ENCODE results near the gene KCNAB1.

KCNAB1 gene

GRCh38 chr3:156339491-156339890, 219.1 kb downstream of the KCNAB1 start:
- no peak for ATAC-seq
- TF ChIP-seq ZFP30 (CRISPR knock-in tag; IDR thresholded peaks at IDR 0.05), result no peak
- no peak for TF ChIP-seq ZNF70 (CRISPR knock-in tag; IDR thresholded peaks at IDR 0.05)
- no peak for TF ChIP-seq TCF4 (CRISPR knock-in tag; IDR thresholded peaks at IDR 0.05; ENCODE audit: borderline replicate concordance)
- TF ChIP-seq, protein P1, sequence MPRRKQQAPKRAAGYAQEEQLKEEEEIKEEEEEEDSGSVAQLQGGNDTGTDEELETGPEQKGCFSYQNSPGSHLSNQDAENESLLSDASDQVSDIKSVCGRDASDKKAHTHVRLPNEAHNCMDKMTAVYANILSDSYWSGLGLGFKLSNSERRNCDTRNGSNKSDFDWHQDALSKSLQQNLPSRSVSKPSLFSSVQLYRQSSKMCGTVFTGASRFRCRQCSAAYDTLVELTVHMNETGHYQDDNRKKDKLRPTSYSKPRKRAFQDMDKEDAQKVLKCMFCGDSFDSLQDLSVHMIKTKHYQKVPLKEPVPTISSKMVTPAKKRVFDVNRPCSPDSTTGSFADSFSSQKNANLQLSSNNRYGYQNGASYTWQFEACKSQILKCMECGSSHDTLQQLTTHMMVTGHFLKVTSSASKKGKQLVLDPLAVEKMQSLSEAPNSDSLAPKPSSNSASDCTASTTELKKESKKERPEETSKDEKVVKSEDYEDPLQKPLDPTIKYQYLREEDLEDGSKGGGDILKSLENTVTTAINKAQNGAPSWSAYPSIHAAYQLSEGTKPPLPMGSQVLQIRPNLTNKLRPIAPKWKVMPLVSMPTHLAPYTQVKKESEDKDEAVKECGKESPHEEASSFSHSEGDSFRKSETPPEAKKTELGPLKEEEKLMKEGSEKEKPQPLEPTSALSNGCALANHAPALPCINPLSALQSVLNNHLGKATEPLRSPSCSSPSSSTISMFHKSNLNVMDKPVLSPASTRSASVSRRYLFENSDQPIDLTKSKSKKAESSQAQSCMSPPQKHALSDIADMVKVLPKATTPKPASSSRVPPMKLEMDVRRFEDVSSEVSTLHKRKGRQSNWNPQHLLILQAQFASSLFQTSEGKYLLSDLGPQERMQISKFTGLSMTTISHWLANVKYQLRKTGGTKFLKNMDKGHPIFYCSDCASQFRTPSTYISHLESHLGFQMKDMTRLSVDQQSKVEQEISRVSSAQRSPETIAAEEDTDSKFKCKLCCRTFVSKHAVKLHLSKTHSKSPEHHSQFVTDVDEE (CRISPR knock-in tag; IDR thresholded peaks at IDR 0.05), result no peak
- TF ChIP-seq, protein P2, sequence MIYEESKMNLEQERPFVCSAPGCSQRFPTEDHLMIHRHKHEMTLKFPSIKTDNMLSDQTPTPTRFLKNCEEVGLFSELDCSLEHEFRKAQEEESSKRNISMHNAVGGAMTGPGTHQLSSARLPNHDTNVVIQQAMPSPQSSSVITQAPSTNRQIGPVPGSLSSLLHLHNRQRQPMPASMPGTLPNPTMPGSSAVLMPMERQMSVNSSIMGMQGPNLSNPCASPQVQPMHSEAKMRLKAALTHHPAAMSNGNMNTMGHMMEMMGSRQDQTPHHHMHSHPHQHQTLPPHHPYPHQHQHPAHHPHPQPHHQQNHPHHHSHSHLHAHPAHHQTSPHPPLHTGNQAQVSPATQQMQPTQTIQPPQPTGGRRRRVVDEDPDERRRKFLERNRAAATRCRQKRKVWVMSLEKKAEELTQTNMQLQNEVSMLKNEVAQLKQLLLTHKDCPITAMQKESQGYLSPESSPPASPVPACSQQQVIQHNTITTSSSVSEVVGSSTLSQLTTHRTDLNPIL (CRISPR knock-in tag; IDR thresholded peaks at IDR 0.05; ENCODE audit: low read depth), result no peak
- TF ChIP-seq ARNTL (CRISPR knock-in tag; IDR thresholded peaks at IDR 0.05; ENCODE audit: borderline replicate concordance, low read depth), result no peak
- TF ChIP-seq, protein P3, sequence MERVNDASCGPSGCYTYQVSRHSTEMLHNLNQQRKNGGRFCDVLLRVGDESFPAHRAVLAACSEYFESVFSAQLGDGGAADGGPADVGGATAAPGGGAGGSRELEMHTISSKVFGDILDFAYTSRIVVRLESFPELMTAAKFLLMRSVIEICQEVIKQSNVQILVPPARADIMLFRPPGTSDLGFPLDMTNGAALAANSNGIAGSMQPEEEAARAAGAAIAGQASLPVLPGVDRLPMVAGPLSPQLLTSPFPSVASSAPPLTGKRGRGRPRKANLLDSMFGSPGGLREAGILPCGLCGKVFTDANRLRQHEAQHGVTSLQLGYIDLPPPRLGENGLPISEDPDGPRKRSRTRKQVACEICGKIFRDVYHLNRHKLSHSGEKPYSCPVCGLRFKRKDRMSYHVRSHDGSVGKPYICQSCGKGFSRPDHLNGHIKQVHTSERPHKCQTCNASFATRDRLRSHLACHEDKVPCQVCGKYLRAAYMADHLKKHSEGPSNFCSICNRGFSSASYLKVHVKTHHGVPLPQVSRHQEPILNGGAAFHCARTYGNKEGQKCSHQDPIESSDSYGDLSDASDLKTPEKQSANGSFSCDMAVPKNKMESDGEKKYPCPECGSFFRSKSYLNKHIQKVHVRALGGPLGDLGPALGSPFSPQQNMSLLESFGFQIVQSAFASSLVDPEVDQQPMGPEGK (CRISPR knock-in tag; IDR thresholded peaks at IDR 0.05; ENCODE audit: borderline replicate concordance), result no peak

- TF ChIP-seq, protein P4, sequence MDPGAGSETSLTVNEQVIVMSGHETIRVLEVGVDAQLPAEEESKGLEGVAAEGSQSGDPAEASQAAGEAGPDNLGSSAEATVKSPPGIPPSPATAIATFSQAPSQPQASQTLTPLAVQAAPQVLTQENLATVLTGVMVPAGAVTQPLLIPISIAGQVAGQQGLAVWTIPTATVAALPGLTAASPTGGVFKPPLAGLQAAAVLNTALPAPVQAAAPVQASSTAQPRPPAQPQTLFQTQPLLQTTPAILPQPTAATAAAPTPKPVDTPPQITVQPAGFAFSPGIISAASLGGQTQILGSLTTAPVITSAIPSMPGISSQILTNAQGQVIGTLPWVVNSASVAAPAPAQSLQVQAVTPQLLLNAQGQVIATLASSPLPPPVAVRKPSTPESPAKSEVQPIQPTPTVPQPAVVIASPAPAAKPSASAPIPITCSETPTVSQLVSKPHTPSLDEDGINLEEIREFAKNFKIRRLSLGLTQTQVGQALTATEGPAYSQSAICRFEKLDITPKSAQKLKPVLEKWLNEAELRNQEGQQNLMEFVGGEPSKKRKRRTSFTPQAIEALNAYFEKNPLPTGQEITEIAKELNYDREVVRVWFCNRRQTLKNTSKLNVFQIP (CRISPR knock-in tag; IDR thresholded peaks at IDR 0.05; ENCODE audit: borderline replicate concordance, low read depth), result no peak
- no peak for TF ChIP-seq GLIS3 (CRISPR knock-in tag; IDR thresholded peaks at IDR 0.05)
- TF ChIP-seq BACH2 (CRISPR knock-in tag; IDR thresholded peaks at IDR 0.05; ENCODE audit: borderline replicate concordance), result no peak
- TF ChIP-seq TCF4 (CRISPR knock-in tag; IDR thresholded peaks at IDR 0.05; ENCODE audit: borderline replicate concordance), result no peak
- no peak for TF ChIP-seq ZNF565 (CRISPR knock-in tag; conservative IDR thresholded peaks at IDR 0.05; ENCODE audit: low read depth)
- TF ChIP-seq ZFP30 (CRISPR knock-in tag; IDR thresholded peaks at IDR 0.05), result no peak
- TF ChIP-seq SNAI2 (CRISPR knock-in tag; IDR thresholded peaks at IDR 0.05), result no peak
- no peak for TF ChIP-seq ISL1 (CRISPR knock-in tag; IDR thresholded peaks at IDR 0.05)
- TF ChIP-seq, protein P3 (CRISPR knock-in tag; IDR thresholded peaks at IDR 0.05; ENCODE audit: borderline replicate concordance), result no peak
- TF ChIP-seq ESRRG (CRISPR knock-in tag; IDR thresholded peaks at IDR 0.05), result no peak
- no peak for TF ChIP-seq ARNTL (CRISPR knock-in tag; IDR thresholded peaks at IDR 0.05; ENCODE audit: borderline replicate concordance, low read depth)
- no peak for TF ChIP-seq CSDC2 (CRISPR knock-in tag; IDR thresholded peaks at IDR 0.05)
- TF ChIP-seq PPARA (CRISPR knock-in tag; IDR thresholded peaks at IDR 0.05; ENCODE audit: borderline replicate concordance), result no peak
- no peak for TF ChIP-seq ZNF70 (CRISPR knock-in tag; IDR thresholded peaks at IDR 0.05)
- no peak for TF ChIP-seq ZNF8 (CRISPR knock-in tag; IDR thresholded peaks at IDR 0.05)
- ATAC-seq, result no peak
These were observed 221.0 kb downstream of the KCNAB1 start for GRCh38 chr3:156341332-156341731.

GRCh38 chr3:156341831-156342416, 221.5 kb downstream of the KCNAB1 start:
- ATAC-seq, result no peak
- no peak for TF ChIP-seq ESRRG (CRISPR knock-in tag; IDR thresholded peaks at IDR 0.05)
- TF ChIP-seq OSR1 (CRISPR knock-in tag; IDR thresholded peaks at IDR 0.05), result no peak
- TF ChIP-seq ZNF8 (CRISPR knock-in tag; IDR thresholded peaks at IDR 0.05), result no peak
- TF ChIP-seq ARNTL (CRISPR knock-in tag; IDR thresholded peaks at IDR 0.05; ENCODE audit: borderline replicate concordance, low read depth), result no peak
- no peak for TF ChIP-seq BACH2 (CRISPR knock-in tag; IDR thresholded peaks at IDR 0.05; ENCODE audit: borderline replicate concordance)
- TF ChIP-seq ZFP30 (CRISPR knock-in tag; IDR thresholded peaks at IDR 0.05), result no peak
- TF ChIP-seq, protein P4 (CRISPR knock-in tag; IDR thresholded peaks at IDR 0.05; ENCODE audit: borderline replicate concordance, low read depth), result no peak
- TF ChIP-seq, protein P2 (CRISPR knock-in tag; IDR thresholded peaks at IDR 0.05; ENCODE audit: low read depth), result no peak
- TF ChIP-seq, protein P3 (CRISPR knock-in tag; IDR thresholded peaks at IDR 0.05; ENCODE audit: borderline replicate concordance), result no peak
